Stimulated activated CD4-positive, alpha-beta T cell treated with anti-CD3 and anti-CD28 coated beads, Interleukin-2, amount 100 ng/mL, for 48 hours (primary cell): ENCODE data around the gene RPL13A.
"Not testable (repeated sequence)": the region's sequence is repeated elsewhere in the genome, so short reads cannot be mapped to it uniquely, and the experiment has no call there.

ENCODE experiments used
- DNase-seq, 2 donors: peaks; one replicate each; pipeline ENCODE4 v3.0.0-alpha.2; 2020

RPL13A gene

GRCh38 chr19:49458567-49458903, 28.9 kb upstream of the RPL13A start:
- no peak for DNase-seq

- DNase-seq, result no peak
Measured at GRCh38 chr19:49459388-49459787, 28.0 kb upstream of the RPL13A start.

DNA sequence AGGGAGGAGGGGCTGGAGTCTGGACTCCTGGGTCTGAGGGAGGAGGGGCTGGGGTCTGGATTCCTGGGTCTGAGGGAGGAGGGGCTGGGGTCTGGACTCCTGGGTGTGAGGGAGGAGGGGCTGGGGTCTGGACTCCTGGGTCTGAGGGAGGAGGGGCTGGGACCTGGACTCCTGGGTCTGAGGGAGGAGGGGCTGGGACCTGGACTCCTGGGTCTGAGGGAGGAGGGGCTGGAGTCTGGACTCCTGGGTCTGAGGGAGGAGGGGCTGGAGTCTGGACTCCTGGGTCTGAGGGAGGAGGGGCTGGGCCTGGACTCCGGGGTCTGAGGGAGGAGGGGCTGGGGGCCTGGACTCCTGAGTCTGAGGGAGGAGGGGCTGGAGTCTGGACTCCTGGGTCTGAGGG, 26.3 kb upstream of the RPL13A start:
- not testable (repeated sequence) for DNase-seq

- no peak for DNase-seq
Measured at GRCh38 chr19:49461656-49462055, 25.8 kb upstream of the RPL13A start.

GRCh38 chr19:49462492-49462891, 24.9 kb upstream of the RPL13A start:
- no peak for DNase-seq

DNA sequence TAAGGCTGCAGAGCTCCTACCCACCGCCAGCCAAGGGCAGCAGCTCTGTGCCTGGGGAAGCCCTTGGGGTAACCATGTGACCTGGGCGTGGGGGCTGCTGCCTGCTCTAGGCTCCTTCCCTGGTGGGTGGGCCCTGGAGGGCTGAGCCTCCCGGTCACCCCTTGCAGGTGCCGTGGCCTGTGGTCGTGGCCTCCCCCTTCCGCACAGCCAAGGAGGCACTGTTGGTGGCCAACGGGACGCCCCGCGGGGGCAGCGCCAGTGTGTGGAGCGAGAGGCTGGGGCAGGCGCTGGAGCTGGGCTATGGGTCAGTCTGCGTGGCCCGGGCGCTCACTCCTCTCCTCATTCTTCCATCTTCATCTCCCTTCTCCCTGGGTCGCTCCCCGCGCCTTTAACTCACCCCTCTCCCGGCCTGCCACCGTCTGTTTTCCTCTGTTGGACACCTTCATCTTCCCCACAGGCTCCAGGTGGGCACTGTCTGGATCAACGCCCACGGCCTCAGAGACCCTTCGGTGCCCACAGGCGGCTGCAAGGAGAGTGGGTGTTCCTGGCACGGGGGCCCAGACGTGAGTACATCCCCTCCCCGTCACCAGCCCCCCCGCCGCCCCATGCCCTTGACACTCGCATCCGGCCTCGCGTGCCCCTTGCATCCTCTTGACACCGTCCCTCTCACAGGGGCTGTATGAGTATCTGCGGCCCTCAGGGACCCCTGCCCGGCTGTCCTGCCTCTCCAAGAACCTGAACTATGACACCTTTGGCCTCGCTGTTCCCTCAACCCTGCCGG, 23.3 kb upstream of the RPL13A start:
- DNase-seq, result no peak

DNA sequence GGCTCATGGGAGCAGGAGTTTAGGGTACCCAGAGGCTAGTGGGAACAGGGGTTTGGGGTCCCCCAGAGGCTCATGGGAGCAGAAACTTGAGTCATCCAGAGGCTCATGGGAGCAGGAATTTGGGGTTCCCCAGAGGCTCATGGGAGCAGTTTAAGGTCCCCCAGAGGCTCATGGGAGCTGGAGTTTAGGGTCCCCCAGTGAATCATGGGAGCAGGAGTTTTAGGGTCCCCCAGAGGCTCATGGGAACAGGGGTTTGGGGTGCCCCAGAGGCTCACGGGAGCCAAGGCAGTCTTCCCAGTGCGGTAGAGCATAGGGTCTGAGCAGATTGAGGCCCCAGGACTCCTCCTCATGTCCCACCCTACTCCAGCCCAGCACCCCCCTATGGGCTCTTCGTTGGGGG, 22.0 kb upstream of the RPL13A start:
- no peak for DNase-seq

DNA sequence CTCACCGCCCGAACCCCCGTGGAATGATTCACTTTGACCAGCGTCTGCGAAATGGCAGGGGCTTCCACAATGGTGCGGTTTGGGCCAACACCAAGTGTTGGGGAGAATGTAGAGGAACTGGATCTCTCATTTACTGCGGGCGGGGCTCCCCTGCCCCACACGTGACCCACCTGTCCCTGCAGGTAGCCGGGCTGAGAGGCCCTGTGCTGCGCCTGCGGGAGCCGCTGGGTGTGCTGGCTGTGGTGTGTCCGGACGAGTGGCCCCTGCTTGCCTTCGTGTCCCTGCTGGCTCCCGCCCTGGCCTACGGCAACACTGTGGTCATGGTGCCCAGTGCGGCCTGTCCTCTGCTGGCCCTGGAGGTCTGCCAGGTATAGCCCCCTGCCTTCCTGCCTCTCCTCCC, 19.2 kb upstream of the RPL13A start:
- DNase-seq, result no peak

GRCh38 chr19:49468746-49469447, 18.5 kb upstream of the RPL13A start:
- peak in 1 of 2 donors; percentile 58 for DNase-seq

DNA sequence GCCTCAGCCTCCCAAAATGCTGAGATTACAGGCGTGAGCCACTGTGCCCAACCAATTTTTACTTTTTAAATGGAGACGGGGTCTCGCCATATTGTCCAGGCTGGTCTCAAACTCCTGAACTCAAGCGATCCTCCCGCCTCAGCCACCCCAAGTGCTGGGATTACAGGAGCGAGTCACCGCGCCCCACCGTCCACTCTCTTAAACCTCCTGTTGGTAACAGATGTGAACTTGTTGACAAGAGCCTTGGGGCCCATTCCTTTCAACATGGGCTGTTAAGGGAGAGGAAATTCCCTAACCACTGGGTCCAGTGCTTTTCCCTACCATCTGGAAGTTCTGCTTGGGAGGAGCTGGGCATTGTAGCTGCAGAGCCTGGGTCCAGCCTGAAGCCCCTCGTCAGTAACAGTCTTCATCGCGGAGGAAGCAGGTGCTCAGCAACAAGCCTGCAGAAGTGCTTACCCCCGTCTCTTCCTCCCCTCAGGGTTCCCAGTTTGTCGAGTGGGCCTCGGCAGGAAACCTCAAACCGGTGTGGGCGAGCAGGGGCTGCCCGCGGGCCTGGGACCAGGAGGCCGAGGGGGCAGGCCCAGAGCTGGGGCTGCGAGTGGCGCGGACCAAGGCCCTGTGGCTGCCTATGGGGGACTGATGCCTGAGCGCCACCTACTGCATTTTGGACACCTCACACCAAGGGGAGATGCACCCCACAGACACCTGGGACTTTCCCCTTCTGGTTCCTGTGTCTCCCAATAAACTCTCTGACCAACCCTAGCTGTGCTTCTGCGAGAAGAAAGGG, 17.4 kb upstream of the RPL13A start:
- DNase-seq, result peak; percentile 59 to 64

GRCh38 chr19:49470615-49470978, 16.8 kb upstream of the RPL13A start:
- no peak for DNase-seq

GRCh38 chr19:49472936-49473335, 14.5 kb upstream of the RPL13A start:
- no peak for DNase-seq

GRCh38 chr19:49473501-49473867, 13.9 kb upstream of the RPL13A start:
- not testable (repeated sequence) for DNase-seq

DNA sequence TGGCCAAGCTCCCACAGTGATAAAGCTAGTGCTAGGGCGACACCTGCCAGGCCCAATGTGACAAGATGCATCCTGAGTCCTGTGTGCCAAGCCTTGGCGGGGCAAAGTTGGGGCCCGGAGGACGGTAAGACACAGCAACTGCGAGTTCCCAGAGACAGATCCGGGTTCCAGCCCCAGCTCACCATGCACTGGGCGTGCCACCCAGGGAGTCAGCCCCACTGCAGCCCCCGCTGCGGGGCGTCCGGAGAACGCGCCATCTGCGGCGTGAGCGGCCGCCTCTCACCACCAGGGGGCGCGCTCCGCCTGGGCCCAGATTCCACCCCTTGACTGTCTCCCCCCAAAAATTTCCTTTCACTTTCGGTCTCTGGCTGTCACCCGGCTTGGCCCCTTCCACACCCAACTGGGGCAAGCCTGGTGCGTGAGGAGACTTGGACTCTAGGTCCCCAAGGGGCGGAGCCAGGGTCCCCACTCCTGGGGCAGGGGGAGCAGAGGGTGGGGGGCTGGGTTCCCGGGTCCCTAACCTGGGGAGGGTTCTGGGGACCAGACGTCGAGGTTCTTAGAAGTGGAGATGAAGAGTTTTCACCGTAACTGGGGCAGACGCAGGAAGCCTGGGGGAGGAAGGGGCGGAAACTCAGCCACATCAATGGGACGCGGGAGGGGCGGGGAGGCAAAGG, 13.4 kb upstream of the RPL13A start, which contains the start of gene FLT3LG:
Gene FLT3LG (plus strand): TSS at position 348 of the 674 bp plus-strand sequence. CDS start 425 bp downstream, outside the sequence.
- peak; percentile 86 to 91 for DNase-seq

- DNase-seq, result no peak
Measured at GRCh38 chr19:49474542-49474924, 12.9 kb upstream of the RPL13A start.

DNA sequence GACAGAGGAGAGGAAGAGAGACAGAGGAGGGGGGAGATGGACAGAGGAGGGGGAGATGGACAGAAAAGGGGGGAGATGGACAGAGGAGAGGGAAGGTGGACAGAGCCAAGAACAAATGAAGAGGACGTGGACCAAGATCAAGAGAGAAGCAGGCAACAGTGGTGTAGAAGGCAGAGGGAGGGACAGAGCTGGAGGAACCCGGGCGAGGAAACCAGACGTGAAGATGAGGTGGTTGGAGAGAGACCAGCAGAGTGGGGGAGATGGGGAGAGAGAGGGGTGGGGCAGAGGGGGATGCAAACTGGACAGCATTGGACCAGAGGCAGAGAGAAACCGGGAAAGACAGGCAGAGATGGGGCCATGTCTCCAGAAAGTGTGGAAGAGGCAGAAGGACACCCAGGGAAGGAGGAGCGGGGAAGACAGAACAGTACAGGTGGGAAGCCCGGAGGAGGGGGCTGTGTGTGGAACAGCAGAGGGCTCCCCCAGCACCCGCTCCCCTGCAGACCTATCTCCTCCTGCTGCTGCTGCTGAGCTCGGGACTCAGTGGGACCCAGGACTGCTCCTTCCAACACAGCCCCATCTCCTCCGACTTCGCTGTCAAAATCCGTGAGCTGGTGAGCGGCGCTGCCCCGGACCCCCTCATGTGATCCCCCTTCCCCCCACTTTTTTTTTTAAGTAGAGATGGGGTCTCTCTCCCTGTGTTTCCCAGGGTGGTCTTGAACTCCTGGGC, 12.1 kb upstream of the RPL13A start:
- no peak for DNase-seq

DNA sequence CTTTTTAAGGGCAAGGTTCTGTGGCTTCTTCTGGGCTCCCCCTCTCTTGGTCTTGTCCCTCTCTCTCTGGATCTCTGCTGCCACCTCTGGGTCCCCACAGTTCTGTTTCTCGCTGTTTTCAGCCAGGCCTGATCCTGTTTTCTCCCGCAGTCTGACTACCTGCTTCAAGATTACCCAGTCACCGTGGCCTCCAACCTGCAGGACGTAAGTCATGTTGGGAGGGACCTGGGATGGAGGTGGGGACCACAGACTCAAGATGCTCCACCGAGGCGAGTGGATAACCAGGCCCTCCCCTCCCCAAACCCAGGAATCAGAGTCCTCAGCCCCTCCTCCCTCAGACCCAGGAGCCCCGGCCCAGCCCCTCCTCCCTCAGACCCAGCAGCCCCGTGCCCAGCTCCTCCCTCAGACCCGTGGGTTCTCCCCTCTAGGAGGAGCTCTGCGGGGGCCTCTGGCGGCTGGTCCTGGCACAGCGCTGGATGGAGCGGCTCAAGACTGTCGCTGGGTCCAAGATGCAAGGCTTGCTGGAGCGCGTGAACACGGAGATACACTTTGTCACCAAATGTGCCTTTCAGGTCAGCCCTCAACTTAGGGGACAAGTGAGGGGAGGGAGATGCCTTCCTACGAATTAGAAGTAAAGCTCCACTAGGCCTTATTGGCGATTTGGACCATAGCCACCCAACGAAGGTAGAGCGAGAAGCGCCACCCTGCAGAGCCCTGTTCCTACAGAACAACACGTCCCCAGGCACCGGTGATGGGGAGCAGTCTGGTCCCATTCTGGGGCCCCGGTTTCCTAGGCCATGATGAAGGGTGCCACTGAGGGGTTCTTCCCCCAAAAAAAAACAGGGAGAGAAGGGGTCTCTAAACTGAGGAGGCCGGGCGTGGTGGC, 11.2 kb upstream of the RPL13A start:
- peak; percentile 71 to 75 for DNase-seq

DNA sequence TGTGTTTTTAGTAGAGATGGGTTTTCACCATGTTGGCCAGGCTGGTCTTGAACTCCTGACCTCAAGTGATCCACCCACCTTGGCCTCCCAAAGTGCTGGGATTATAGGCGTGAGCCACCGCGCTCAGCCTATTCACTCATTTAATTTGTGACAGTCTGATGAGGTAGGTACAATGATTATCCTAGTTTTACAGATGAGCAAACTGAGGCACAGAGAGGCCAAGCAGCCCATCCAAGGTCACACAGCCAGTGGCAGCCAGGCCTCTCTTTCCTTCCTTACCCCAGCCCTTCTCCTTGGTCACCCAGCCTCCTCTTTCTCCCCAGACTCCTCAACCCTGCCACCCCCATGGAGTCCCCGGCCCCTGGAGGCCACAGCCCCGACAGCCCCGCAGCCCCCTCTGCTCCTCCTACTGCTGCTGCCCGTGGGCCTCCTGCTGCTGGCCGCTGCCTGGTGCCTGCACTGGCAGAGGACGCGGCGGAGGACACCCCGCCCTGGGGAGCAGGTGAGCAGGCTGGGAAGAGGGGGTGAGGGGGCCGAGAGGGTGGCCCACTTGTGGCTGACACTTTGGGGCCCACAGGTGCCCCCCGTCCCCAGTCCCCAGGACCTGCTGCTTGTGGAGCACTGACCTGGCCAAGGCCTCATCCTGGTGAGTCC, 7.3 kb upstream of the RPL13A start:
- no peak for DNase-seq

DNA sequence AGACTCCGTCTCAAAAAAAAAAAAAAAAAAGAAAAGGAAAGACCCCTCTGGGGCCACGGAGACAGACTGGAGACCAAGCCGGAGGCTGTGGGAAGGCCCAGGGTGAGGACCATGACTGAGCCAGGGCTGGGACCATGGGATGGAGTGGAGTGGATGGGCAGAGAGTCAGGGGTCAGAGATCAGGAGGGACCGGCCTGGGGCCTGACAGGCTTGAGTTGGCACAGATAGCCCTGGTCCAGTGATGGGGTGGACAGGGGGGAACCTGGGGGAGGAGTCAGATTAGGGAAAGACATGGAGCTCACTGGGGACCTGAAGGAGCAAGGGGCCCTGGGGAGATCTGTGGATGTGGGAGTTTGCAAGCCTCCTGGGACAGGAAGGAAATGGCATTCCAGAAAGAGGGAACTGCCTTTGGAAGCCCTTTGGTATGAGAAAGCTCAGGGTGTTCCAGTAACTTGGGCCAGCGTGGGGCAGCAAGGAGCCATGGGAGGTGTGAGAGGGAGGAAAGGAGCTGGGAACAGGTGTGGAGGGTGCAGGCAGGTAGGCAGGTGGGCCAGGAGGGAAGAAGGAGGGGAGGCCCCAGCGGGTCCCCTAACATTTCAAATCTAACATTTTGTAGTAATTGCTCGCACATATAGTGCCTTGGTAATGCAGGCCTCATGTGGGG, 6.3 kb upstream of the RPL13A start:
- DNase-seq, result no peak

GRCh38 chr19:49486232-49486631, 1.2 kb upstream of the RPL13A start:
- no peak for DNase-seq
